ENCODE data around the gene JAG1.

DNA sequence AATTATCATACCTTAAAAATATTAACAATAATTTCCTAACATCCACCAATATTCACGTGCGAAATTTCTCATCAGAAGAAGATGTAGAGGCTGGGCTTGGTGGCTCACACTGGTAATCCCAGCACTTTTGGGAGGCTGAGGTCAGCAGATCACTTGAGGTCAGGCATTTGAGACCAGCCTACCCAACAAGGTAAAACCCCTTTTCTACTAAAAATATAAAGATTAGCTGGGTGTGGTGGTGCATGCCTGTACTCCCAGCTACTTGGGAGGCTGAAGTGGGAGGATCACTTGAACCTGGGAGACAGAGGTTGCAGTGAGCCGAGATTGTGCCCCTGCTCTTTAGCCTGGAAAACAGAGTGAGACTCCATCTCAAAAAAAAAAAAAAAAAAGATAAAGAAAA lies 36.1 kb upstream of the JAG1 start:
- TF ChIP-seq MAX (IDR thresholded peaks at IDR 0.05) (no peak), NFIC (IDR thresholded peaks at IDR 0.05) (no peak), RAD21 (IDR thresholded peaks at IDR 0.05; ENCODE audit: low read depth) (no peak), EP300 (IDR thresholded peaks at IDR 0.05; ENCODE audit: borderline replicate concordance) (no peak), CEBPB (IDR thresholded peaks at IDR 0.05) (no peak), YY1 (IDR thresholded peaks at IDR 0.05; ENCODE audit: low read depth) (no peak), EGR1 (IDR thresholded peaks at IDR 0.05) (no peak)
- TF ChIP-seq, protein P1, sequence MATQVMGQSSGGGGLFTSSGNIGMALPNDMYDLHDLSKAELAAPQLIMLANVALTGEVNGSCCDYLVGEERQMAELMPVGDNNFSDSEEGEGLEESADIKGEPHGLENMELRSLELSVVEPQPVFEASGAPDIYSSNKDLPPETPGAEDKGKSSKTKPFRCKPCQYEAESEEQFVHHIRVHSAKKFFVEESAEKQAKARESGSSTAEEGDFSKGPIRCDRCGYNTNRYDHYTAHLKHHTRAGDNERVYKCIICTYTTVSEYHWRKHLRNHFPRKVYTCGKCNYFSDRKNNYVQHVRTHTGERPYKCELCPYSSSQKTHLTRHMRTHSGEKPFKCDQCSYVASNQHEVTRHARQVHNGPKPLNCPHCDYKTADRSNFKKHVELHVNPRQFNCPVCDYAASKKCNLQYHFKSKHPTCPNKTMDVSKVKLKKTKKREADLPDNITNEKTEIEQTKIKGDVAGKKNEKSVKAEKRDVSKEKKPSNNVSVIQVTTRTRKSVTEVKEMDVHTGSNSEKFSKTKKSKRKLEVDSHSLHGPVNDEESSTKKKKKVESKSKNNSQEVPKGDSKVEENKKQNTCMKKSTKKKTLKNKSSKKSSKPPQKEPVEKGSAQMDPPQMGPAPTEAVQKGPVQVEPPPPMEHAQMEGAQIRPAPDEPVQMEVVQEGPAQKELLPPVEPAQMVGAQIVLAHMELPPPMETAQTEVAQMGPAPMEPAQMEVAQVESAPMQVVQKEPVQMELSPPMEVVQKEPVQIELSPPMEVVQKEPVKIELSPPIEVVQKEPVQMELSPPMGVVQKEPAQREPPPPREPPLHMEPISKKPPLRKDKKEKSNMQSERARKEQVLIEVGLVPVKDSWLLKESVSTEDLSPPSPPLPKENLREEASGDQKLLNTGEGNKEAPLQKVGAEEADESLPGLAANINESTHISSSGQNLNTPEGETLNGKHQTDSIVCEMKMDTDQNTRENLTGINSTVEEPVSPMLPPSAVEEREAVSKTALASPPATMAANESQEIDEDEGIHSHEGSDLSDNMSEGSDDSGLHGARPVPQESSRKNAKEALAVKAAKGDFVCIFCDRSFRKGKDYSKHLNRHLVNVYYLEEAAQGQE (IDR thresholded peaks at IDR 0.05; ENCODE audit: low read depth) = no peak

All from Ishikawa (cell line).